Stimulated activated naive CD8-positive, alpha-beta T cell treated with anti-CD3 and anti-CD28 coated beads, Interleukin-15, amount 100 ng/mL, for 72 hours (primary cell): ENCODE data around the gene MYOD1.
A peak's percentile ranks its signal among the peaks of the same experiment; 100 is the strongest.

Experiments used
- ATAC-seq: fragments of 150-1000 bp; cut with Tn5 transposase; 2 replicates; pipeline ENCODE4 v1.10.0; 2021; ENCODE audit warnings: mild to moderate bottlenecking, moderate library complexity
- DNase-seq, 2 donors: peaks; one replicate each; pipeline ENCODE4 v3.0.0; 2021 to 2022
- H3K27ac Mint-ChIP-seq, 2 donors: one replicate each; pipeline ENCODE4 v1.8.0; 2022; ENCODE audit warnings: mild to moderate bottlenecking in 2 of 2, mixed read lengths in 2 of 2, moderate library complexity in 2 of 2
- H3K27me3 Mint-ChIP-seq: one replicate; pipeline ENCODE4 v1.8.0; 2022; ENCODE audit warnings: mixed read lengths
- H3K4me1 Mint-ChIP-seq: one replicate; pipeline ENCODE4 v1.8.0; 2022; ENCODE audit warnings: mild to moderate bottlenecking, mixed read lengths
- H3K4me3 Mint-ChIP-seq, 2 donors: one replicate each; pipeline ENCODE4 v1.8.0; 2022; ENCODE audit warnings: mild to moderate bottlenecking in 2 of 2, mixed read lengths in 2 of 2, moderate library complexity in 1 of 2
- H3K9me3 Mint-ChIP-seq, 2 donors: one replicate each; pipeline ENCODE4 v1.8.0; 2022; ENCODE audit warnings: mixed read lengths in 2 of 2

Gene MYOD1

DNA sequence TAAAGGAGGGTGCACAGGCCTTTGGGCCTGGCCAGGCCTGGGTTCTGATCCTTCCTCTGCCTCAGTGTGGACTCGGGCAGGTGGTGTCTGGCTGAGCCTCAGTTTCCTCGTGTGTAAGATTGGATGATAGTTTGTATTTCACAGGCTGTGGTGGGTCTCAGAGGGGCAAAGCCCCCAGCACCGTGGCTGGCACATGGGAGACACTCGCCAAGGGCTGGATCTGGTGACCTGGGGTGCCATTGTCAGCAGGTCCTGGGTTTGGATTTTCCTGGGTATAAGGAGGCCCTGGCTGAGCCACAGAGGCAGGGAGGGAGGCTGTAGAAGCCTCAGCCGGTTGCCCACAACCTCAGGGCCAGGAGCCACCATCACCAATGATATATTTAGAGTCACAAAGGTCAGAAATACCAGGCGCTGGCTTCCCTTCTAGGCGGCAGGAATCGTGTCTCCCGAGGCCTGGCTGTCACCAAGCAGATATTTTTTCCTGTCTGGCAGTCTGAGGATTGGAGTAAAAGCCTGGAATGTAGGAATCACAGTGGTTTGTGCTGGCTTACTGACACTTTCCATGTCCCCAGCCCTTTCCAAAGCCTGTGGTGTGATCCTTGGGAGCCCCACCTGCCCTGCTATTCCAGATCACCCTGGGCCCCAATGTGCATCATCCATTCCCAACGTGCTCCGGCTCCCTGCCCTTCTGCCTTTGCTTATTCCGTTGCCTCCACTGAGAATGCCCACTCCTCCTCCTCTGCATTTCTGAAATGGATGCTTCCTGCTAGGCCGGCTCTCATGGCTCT is 30.8 kb downstream of the MYOD1 start:
- Mint-ChIP-seq H3K4me1 (no peaks in the 10 kb centered on the region), H3K27ac (no peak overlapping the region), H3K27me3 (peaks cover 25% of the 10 kb centered on the region), H3K9me3 (no peaks in the 10 kb centered on the region), H3K4me3 (no peak overlapping the region)
- ATAC-seq (no peak), DNase-seq (no peak)

DNA sequence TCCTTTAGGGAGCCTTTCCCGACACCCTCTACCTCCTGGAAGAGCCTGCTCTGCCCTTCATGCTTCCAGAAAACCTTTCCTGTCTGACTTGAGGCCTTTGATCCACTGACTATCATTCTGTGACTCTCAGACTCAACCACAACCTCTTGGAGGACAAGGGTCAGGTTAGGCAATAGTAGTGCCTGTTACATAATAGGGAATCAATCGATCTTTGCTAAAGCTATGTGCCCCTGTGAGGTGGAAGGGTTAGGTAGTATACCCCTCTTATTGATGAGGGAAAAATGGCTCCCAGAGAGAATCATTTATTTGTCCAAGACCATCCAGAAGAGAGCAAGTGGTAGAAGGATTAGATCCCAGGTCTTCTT is 31.4 kb downstream of the MYOD1 start:
- H3K4me3 Mint-ChIP-seq, result no peak overlapping the region
- no peaks in the 10 kb centered on the region for H3K9me3 Mint-ChIP-seq
- H3K27ac Mint-ChIP-seq, result no peak overlapping the region
- H3K27me3 Mint-ChIP-seq, result peaks cover 30% of the 10 kb centered on the region
- DNase-seq (no peak), ATAC-seq (no peak)
- no peaks in the 10 kb centered on the region for H3K4me1 Mint-ChIP-seq

DNA sequence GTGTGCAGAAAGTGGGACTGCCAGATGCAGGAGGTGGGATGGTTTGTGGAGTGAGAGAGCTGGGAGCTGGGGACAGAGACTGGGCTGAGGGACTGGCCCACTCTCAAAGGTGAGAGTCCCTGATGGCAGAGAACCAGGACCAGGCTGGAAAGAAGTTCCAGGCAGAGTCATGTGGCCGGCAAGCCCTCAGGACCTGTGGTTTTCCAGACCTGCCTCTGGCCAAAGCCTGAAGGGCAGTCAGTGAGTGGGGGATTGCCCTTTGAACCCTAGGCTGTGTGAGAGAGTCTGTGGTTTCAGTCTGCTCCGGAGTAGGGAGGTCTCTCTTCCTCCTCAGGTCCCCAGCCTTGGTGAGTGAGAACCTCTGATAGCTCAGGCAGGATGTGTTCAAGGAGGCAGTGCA is 32.2 kb downstream of the MYOD1 start:
- DNase-seq (no peak), ATAC-seq (no peak)
- Mint-ChIP-seq H3K27ac (peak overlapping the region in 1 of 2 donors; percentile 74), H3K27me3 (peaks cover 24% of the 10 kb centered on the region), H3K9me3 (no peaks in the 10 kb centered on the region), H3K4me3 (no peak overlapping the region), H3K4me1 (no peaks in the 10 kb centered on the region)

DNA sequence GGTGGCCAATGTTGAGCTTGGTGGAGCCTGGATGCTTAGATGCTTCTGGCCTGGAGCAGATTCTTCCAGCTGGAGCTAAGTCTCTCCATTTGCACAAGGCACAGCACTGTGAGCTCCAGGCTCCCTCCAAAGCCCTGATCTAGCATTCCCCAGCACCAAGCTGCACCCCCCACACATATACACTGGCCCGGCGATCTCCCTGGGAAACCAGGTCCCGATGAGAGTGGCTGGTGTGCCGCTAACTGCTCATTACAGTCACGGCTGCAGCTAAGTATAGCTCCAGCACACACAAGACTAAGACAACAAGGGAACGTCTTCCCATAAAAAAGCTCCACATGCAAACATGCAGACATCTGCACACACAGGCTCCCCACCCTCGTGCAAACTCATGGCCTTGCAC is 32.8 kb downstream of the MYOD1 start:
- ATAC-seq (no peak), DNase-seq (no peak)
- Mint-ChIP-seq H3K4me3 (no peak overlapping the region), H3K4me1 (no peaks in the 10 kb centered on the region), H3K27me3 (peaks cover 23% of the 10 kb centered on the region), H3K27ac (no peak overlapping the region), H3K9me3 (no peaks in the 10 kb centered on the region)

DNA sequence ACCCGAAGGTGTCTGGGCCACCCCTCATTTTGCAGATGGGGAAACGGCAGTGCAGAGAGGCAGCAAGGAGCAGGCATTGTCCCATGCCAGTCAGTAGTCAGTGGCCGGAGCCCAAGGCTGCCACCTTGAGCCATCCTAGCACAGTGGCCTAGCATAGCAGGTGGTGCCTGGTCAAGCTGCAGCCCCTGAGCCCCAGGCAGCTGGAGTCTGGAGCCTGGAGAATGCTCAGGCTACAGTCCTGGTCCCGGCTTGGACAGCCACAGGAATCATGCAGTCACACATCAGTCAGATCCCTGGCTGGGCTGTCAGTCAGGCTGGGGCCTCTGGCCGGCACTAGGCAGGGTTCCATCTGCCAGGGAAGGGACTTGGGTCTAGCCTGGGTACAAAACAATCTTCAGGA is 33.8 kb downstream of the MYOD1 start:
- ATAC-seq (no peak), DNase-seq (no peak)
- Mint-ChIP-seq H3K4me3 (no peak overlapping the region), H3K9me3 (no peaks in the 10 kb centered on the region), H3K27me3 (peaks cover 23% of the 10 kb centered on the region), H3K27ac (no peak overlapping the region), H3K4me1 (no peaks in the 10 kb centered on the region)

DNA sequence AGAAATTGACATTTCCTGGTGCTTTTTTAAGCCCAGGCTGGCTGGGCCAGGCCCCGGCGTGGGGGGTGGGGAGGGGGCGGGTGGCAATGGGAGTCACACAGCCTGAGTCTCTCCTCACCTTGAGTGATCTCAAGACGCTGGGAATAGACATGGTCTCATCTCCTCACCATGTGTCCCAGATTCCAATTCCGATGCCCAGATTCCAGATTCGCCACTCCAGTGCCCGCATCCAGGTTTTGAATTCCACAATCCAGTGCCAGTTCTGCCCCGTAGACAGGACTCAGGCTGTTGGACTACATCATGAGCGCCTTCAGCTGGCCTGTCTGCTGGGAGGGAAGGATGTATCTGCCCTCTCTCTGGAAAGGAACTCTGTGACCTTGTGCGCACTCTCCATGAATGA is 34.3 kb downstream of the MYOD1 start:
- H3K27me3 Mint-ChIP-seq, result peaks cover 23% of the 10 kb centered on the region
- no peaks in the 10 kb centered on the region for H3K4me1 Mint-ChIP-seq
- no peak for DNase-seq
- no peak for ATAC-seq
- H3K27ac Mint-ChIP-seq, result no peak overlapping the region
- H3K9me3 Mint-ChIP-seq, result no peaks in the 10 kb centered on the region
- H3K4me3 Mint-ChIP-seq, result no peak overlapping the region

DNA sequence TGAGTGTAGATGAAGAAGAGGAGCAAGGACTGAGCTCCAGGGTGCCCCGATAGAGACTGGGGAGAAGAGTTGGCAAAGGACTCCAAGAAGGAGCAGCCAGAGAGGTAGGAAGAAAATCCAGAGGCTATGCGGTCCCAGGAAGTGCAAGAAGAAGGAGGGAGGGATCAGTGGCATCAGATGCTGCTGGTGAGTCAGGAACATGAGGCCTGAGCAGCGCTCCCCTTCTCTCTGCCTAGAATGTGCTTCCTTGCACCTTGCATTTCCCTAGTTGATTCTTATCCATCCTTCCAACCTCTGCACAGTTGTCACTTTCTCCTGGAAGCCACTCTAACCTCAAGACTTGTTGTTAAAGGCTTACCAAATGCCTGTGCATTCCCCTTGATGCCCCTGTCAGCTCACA is 36.5 kb downstream of the MYOD1 start:
- Mint-ChIP-seq H3K4me1 (no peaks in the 10 kb centered on the region), H3K9me3 (no peaks in the 10 kb centered on the region), H3K4me3 (no peak overlapping the region), H3K27ac (no peak overlapping the region), H3K27me3 (peaks cover 19% of the 10 kb centered on the region)
- ATAC-seq (no peak), DNase-seq (no peak)

DNA sequence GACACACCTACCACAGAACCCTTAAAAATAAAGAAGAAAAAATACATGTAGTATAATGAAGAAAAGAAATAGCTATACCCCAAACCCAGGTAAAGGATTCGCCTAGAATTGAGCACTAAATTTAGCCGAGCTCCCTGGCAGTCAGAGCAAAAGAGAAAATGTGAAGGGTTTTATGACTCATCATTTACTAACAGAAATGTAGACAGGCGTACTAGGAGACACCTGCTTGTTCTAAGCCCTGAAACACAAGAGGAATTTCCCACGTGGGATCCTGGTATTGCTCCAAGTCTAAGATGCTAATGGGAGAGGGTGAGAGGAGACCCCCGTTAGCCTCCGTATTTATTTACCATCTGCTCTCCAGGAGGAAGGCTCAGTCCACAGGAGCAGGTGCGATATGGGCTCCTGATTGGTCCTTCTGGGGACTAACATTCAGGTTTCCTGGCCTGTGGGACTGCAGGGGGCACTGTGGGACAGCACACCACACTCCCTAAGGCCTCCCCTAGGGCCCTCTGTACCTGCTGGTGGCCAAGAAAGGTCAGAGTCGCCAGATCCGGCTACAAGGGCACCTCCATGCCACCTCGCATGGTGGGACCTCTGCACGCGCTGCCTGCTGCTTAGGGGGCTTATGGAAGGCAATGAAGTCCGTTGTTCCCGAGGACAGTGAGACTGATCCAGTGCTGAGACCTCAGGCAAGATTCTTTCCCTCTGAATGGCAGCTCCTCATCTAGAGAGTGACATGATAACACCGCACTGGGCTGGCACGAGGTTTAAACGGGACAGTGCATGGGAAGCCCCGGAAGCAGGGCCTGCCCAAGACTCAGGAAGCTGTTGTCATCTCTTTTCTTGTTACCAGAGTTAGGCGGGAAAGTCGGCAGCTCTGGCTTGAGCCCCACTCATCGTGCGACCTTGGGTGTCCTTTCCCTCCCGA is 41.0 kb downstream of the MYOD1 start:
- no peaks in the 10 kb centered on the region for H3K9me3 Mint-ChIP-seq
- H3K27ac Mint-ChIP-seq, result no peak overlapping the region
- no peak overlapping the region for H3K4me3 Mint-ChIP-seq
- ATAC-seq (peak; percentile 81), DNase-seq (peak; percentile 29 to 41)
- H3K27me3 Mint-ChIP-seq, result peaks cover 12% of the 10 kb centered on the region
- H3K4me1 Mint-ChIP-seq, result no peaks in the 10 kb centered on the region

DNA sequence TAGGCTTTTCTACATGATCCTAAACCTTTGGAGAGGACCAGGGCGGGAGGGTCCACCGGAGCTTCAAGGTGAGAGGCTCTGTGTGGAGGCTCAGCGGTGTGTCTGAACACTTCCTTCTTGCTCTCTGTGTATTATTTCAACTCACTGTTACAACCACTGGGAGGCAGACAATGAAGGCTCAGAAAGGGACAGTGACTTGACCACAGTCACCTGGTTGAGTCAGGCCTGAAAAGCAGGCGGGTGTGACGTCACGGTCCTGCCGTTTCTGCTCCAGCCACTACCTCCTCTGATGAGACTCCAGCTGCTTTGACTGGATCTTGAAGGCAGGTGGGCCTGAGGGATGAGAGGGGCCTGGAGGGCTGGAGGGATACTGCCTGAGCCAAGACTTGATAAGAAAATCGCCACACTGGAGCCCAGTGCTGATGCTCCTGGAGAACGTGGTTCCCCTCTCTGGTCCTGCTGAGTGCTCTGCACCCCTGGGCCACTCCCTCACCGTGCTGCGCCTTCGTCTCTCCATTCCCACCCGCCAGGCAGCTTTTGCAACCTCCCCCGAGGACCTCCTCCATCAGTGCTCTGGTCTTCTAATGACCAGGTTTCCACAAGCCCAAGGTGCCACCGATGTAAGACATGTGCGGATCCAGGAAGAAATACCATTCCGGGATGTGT is 43.1 kb downstream of the MYOD1 start:
- Mint-ChIP-seq H3K9me3 (no peaks in the 10 kb centered on the region), H3K4me3 (no peak overlapping the region), H3K4me1 (no peaks in the 10 kb centered on the region), H3K27me3 (peaks cover 8% of the 10 kb centered on the region), H3K27ac (peak overlapping the region in 1 of 2 donors; percentile 86)
- DNase-seq, result no peak
- no peak for ATAC-seq

DNA sequence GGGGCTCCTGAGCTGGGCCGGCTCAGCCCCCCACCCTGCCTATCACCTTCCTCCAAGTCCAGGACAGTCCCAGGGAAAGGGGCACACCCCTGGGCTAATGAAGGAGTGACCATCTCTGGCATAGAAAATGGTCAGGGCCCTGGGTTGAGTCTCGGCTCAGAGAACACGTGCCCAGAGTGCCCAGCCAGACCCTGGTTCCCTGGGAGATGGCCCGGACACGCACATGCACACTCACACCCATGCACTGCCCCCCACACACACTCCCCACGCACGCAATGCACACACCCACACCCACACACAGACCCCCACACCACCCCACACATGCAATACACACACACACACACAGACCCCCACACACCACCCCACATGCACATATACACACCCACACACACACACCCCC is 43.9 kb downstream of the MYOD1 start:
- H3K9me3 Mint-ChIP-seq, result no peaks in the 10 kb centered on the region
- no peak for ATAC-seq
- no peak overlapping the region for H3K27ac Mint-ChIP-seq
- DNase-seq, result no peak
- H3K4me1 Mint-ChIP-seq, result no peaks in the 10 kb centered on the region
- H3K27me3 Mint-ChIP-seq, result peaks cover 8% of the 10 kb centered on the region
- no peak overlapping the region for H3K4me3 Mint-ChIP-seq

DNA sequence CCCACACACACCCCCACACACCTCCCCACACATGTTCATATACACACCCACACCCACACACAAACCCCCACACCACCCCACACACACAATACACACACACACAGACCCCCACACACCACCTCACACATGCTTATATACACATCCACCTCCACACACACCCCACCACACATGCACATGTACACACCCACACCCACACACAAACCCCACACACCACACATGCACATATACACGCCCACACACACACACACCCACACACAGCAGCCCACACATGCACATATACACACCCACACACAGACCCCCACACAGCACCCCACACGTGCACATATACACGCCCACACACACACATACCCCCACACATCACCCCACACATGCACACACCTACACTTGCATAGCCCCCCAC is 44.3 kb downstream of the MYOD1 start:
- H3K27ac Mint-ChIP-seq, result no peak overlapping the region
- no peaks in the 10 kb centered on the region for H3K9me3 Mint-ChIP-seq
- H3K4me3 Mint-ChIP-seq, result no peak overlapping the region
- no peak for ATAC-seq
- no peak for DNase-seq
- H3K4me1 Mint-ChIP-seq, result no peaks in the 10 kb centered on the region
- H3K27me3 Mint-ChIP-seq, result peaks cover 8% of the 10 kb centered on the region

DNA sequence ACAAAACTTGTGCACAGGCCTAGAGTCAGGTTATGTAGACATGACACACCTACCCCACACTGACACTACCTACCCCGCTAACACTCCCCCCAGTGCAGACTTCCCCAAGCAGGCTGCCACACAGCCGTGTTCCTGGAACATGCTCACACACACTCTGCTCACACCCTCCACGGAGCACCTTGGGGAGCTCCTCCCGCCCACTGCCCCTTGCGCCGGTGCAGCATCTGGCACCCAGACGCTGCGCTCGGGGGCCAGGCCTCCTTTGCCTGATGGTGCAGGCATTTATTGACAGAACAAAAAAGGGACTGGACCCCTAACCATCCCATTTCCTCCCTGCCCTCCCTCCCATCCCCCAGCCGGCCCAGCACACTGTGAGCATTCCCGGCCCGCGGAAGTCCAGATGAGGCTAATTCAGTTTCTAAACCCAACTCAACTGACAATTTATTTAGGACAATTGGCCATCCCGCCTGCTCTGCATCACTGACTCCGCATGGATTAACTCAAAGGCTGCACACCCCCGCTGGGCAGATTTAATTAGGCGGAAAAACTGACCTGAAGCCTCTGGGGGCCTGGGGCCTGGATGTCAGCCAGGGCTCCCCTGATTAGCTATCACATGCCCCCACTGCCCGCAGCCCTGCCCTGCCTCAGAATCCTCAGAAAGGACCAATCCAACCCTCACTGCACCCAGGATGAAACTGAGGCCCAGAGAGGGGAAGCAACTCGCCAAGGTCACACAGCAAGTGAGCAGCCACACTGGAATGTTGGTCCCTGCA is 45.3 kb downstream of the MYOD1 start:
- Mint-ChIP-seq H3K9me3 (no peaks in the 10 kb centered on the region), H3K4me3 (no peak overlapping the region), H3K27me3 (peaks cover 8% of the 10 kb centered on the region), H3K27ac (no peak overlapping the region), H3K4me1 (no peaks in the 10 kb centered on the region)
- ATAC-seq (no peak), DNase-seq (no peak)

DNA sequence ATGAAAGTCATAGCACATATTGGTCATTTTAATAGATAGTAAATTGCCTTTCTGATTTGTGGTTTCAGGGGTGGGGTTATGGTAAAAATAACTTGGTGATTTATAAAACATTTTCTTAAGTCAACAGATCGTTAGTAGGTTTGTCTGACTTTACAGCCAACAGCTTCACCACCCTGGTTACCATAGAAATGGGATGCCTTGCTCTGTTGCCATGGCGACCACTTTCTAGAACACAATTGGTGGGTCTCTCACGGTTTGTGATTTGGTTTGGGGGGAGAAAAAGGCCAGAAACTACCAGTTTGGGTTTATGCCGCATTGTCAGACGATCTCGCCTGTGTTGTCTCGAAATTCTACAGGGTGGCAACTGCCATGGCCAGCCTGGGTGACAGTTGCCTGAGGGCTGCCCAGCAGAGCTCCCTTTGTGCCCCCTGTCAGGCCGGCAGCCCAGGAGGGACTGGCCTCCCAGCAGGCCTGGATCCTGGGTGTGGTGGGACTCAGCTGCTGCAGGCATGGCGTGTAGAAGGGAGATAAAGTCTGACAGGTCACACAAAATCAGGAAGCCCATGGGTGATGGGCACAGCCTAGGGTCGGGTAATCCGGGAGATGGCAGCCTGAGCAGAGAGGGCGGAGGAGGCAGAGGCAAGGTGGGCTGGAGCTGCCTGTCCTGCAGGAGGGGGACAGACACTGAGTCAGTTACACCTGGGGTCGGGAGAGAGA is 46.1 kb downstream of the MYOD1 start:
- ATAC-seq, result no peak
- no peaks in the 10 kb centered on the region for H3K4me1 Mint-ChIP-seq

DNA sequence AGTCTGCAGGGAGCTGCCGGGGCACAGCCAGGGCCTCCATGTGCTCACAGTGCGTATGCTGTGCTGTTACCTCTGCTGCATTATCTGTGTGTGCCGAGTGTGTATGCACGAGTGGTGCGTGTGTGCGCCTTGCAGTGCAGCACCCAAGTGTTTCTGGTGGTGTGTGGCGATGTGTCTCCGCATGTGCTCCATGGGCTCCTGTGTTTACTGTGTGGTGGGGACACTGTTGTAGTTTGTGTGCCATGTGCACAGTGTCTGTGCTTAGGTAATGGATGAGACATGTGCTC is 46.6 kb downstream of the MYOD1 start:
- Mint-ChIP-seq H3K4me3 (no peak overlapping the region), H3K27ac (no peak overlapping the region), H3K4me1 (no peaks in the 10 kb centered on the region), H3K27me3 (peaks cover 8% of the 10 kb centered on the region), H3K9me3 (no peaks in the 10 kb centered on the region)
- DNase-seq (no peak), ATAC-seq (peak; percentile 11)

More for the DNA sequence above, 46.1 kb downstream of the MYOD1 start:
- Mint-ChIP-seq H3K4me3 (no peak overlapping the region), H3K27me3 (peaks cover 8% of the 10 kb centered on the region), H3K27ac (peak overlapping the region in 1 of 2 donors; percentile 46), H3K9me3 (no peaks in the 10 kb centered on the region)
- no peak for DNase-seq

DNA sequence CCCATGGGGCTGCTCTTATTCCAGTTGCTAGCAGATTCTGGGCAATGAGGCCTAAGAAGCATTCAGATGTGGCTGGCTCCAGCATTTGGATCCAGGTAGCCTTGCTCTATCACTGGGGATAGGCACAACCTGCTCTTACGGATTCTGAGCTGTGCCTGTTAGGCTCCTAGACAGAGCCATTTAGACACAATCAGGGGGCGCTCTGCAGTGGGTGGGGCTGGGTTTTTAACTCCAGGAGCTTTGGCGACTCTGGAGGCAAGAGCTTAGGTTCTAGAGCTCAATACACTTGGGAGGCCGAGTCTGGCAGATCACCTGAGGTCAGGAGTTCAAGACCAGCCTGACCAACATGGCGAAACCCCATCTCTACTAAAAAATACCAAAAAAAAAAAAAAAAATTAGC is 47.2 kb downstream of the MYOD1 start:
- Mint-ChIP-seq H3K27ac (no peak overlapping the region), H3K9me3 (no peaks in the 10 kb centered on the region), H3K4me1 (no peaks in the 10 kb centered on the region), H3K27me3 (peaks cover 6% of the 10 kb centered on the region), H3K4me3 (no peak overlapping the region)
- ATAC-seq, result no peak
- no peak for DNase-seq
